ENCODE results near the gene ELOVL5.

DNA sequence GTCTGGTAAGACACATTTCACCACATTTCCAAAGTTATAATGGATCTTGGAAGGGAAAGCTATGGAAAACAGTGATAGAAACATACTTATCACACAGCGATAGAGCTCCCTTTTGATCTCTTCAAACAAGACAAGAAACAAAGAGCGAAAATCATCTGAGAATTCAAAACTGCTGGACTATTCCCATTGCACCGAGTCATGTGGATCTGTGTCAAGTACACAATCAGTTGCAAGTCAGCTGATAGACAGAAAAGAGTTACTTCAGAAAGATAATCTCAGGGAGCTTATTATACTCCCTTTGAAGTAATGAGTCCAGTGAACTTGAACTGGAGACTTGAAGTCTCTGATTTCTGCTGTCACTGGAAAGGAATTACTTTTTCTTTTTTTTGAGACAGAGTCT, 110.4 kb downstream of the ELOVL5 start:
- TF ChIP-seq, protein P1, sequence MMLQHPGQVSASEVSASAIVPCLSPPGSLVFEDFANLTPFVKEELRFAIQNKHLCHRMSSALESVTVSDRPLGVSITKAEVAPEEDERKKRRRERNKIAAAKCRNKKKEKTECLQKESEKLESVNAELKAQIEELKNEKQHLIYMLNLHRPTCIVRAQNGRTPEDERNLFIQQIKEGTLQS (IDR thresholded peaks at IDR 0.05): no peak
- TF ChIP-seq, protein P2, sequence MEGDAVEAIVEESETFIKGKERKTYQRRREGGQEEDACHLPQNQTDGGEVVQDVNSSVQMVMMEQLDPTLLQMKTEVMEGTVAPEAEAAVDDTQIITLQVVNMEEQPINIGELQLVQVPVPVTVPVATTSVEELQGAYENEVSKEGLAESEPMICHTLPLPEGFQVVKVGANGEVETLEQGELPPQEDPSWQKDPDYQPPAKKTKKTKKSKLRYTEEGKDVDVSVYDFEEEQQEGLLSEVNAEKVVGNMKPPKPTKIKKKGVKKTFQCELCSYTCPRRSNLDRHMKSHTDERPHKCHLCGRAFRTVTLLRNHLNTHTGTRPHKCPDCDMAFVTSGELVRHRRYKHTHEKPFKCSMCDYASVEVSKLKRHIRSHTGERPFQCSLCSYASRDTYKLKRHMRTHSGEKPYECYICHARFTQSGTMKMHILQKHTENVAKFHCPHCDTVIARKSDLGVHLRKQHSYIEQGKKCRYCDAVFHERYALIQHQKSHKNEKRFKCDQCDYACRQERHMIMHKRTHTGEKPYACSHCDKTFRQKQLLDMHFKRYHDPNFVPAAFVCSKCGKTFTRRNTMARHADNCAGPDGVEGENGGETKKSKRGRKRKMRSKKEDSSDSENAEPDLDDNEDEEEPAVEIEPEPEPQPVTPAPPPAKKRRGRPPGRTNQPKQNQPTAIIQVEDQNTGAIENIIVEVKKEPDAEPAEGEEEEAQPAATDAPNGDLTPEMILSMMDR (IDR thresholded peaks at IDR 0.05; ENCODE audit: low read depth, low read length, missing input control): no peak
- TF ChIP-seq SP1 (IDR thresholded peaks at IDR 0.05): no peak
- TF ChIP-seq RAD21 (IDR thresholded peaks at IDR 0.05): no peak
- no peak for TF ChIP-seq YY1 (IDR thresholded peaks at IDR 0.05)
